ENCODE results near the gene NCAPD3. TPM values are rescaled to one million over a fixed set of nuclear protein-coding genes. Genes with fewer than 3 reads are reported as not detected.
A peak's percentile ranks its signal among the peaks of the same experiment; 100 is the strongest.

The NCAPD3 gene
- total and polyA plus RNA-seq, 2 of the 13 experiments (the other 11 are each of a cell fraction or from before 2014, with no cell fraction given) = 20.7 to 25.6 TPM

DNA sequence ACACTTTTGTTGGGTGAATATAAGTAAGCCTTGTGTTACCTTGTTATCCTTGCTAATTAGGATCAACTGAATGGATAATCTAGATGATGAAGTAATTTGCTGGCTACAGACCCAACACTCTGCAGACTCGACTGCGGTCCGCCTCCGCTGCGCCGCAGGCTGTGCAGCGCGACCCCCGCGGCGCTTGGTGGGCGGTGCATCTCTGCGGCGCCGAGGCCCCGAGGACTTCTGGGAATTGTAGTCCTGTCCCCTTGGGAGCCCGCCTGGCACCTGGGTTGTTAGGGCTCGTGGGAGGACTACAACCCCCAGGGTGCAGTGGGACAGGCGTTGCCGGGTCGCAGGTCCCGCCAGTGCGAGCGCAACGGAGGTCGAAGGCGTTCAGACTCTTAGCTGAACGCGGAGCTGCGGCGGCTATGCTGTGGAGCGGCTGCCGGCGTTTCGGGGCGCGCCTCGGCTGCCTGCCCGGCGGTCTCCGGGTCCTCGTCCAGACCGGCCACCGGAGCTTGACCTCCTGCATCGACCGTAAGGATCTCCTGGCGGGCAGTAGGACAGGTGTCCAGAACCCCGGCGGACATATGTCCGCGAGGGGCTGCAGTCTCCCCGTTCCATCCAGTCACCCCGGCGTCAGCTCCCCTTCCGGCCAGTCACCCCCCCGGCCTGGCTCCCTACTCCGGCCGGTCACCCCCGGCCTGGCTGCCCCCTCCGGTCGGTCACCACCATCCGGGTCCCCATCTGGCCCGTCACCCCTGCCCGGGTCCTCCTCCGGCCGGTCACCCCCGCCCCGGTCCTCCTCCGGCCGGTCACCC, 29.6 kb upstream of the NCAPD3 start, which contains the start of the genes ACAD8 and THYN1 (continued):
- TF ChIP-seq, protein P1, sequence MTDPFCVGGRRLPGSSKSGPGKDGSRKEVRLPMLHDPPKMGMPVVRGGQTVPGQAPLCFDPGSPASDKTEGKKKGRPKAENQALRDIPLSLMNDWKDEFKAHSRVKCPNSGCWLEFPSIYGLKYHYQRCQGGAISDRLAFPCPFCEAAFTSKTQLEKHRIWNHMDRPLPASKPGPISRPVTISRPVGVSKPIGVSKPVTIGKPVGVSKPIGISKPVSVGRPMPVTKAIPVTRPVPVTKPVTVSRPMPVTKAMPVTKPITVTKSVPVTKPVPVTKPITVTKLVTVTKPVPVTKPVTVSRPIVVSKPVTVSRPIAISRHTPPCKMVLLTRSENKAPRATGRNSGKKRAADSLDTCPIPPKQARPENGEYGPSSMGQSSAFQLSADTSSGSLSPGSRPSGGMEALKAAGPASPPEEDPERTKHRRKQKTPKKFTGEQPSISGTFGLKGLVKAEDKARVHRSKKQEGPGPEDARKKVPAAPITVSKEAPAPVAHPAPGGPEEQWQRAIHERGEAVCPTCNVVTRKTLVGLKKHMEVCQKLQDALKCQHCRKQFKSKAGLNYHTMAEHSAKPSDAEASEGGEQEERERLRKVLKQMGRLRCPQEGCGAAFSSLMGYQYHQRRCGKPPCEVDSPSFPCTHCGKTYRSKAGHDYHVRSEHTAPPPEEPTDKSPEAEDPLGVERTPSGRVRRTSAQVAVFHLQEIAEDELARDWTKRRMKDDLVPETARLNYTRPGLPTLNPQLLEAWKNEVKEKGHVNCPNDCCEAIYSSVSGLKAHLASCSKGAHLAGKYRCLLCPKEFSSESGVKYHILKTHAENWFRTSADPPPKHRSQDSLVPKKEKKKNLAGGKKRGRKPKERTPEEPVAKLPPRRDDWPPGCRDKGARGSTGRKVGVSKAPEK (CRISPR knock-in tag; IDR thresholded peaks at IDR 0.05; ENCODE audit: borderline replicate concordance) = no peak
- TF ChIP-seq DPF2 (CRISPR knock-in tag; IDR thresholded peaks at IDR 0.05; ENCODE audit: borderline replicate concordance, low read depth) (no peak), MLLT10 (CRISPR knock-in tag; IDR thresholded peaks at IDR 0.05) (no peak), ZFY (CRISPR knock-in tag; IDR thresholded peaks at IDR 0.05) (peak; percentile 71; the same call in 1 of the 2 replicates), MBNL3 (CRISPR knock-in tag; conservative IDR thresholded peaks at IDR 0.05) (no peak), FOXA1 (IDR thresholded peaks at IDR 0.05) (no peak), FOXA1 (CRISPR knock-in tag; IDR thresholded peaks at IDR 0.05) (peak; percentile 30; the same call in 1 of the 2 replicates), ZNF768 (CRISPR knock-in tag; IDR thresholded peaks at IDR 0.05) (0 out of 2 replicates have a peak, but pooled peaks have one; percentile 19), ZSCAN20 (CRISPR knock-in tag; IDR thresholded peaks at IDR 0.05; ENCODE audit: borderline replicate concordance) (no peak), ZNF570 (CRISPR knock-in tag; IDR thresholded peaks at IDR 0.05; ENCODE audit: borderline replicate concordance) (no peak), CENPX (CRISPR knock-in tag; IDR thresholded peaks at IDR 0.05) (no peak), SAP130 (CRISPR knock-in tag; IDR thresholded peaks at IDR 0.05; ENCODE audit: low read depth) (peak; percentile 93), ZNF382 (CRISPR knock-in tag; IDR thresholded peaks at IDR 0.05; ENCODE audit: borderline replicate concordance) (no peak), SMYD3 (CRISPR knock-in tag; IDR thresholded peaks at IDR 0.05) (no peak), ZNF792 (CRISPR knock-in tag; IDR thresholded peaks at IDR 0.05) (peak; percentile 58; the same call in 1 of the 2 replicates), AKAP8 (CRISPR knock-in tag; IDR thresholded peaks at IDR 0.05) (no peak), MED8 (CRISPR knock-in tag; IDR thresholded peaks at IDR 0.05; ENCODE audit: insufficient replicate concordance) (no peak), NR2F1 (CRISPR knock-in tag; IDR thresholded peaks at IDR 0.05) (0 out of 4 replicates have a peak, but pooled peaks have one; percentile 19 to 25), ZNF292 (CRISPR knock-in tag; IDR thresholded peaks at IDR 0.05; ENCODE audit: borderline replicate concordance, low read depth) (peak; percentile 62; the same call in 1 of the 2 replicates), ZNF510 (CRISPR knock-in tag; IDR thresholded peaks at IDR 0.05; ENCODE audit: low read depth) (no peak)
- TF ChIP-seq, protein P2, sequence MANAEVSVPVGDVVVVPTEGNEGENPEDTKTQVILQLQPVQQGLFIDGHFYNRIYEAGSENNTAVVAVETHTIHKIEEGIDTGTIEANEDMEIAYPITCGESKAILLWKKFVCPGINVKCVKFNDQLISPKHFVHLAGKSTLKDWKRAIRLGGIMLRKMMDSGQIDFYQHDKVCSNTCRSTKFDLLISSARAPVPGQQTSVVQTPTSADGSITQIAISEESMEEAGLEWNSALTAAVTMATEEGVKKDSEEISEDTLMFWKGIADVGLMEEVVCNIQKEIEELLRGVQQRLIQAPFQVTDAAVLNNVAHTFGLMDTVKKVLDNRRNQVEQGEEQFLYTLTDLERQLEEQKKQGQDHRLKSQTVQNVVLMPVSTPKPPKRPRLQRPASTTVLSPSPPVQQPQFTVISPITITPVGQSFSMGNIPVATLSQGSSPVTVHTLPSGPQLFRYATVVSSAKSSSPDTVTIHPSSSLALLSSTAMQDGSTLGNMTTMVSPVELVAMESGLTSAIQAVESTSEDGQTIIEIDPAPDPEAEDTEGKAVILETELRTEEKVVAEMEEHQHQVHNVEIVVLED (CRISPR knock-in tag; IDR thresholded peaks at IDR 0.05; ENCODE audit: borderline replicate concordance) = peak; percentile 99
- TF ChIP-seq, protein P3, sequence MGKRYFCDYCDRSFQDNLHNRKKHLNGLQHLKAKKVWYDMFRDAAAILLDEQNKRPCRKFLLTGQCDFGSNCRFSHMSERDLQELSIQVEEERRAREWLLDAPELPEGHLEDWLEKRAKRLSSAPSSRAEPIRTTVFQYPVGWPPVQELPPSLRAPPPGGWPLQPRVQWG (CRISPR knock-in tag; IDR thresholded peaks at IDR 0.05; ENCODE audit: borderline replicate concordance, low read depth) = no peak
- TF ChIP-seq, protein P4, sequence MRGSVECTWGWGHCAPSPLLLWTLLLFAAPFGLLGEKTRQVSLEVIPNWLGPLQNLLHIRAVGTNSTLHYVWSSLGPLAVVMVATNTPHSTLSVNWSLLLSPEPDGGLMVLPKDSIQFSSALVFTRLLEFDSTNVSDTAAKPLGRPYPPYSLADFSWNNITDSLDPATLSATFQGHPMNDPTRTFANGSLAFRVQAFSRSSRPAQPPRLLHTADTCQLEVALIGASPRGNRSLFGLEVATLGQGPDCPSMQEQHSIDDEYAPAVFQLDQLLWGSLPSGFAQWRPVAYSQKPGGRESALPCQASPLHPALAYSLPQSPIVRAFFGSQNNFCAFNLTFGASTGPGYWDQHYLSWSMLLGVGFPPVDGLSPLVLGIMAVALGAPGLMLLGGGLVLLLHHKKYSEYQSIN (CRISPR knock-in tag; IDR thresholded peaks at IDR 0.05; ENCODE audit: borderline replicate concordance) = no peak
